Subcutaneous adipose tissue (tissue), 4 donors: ENCODE measurements around the gene BICC1. TPM values are rescaled to one million over a fixed set of nuclear protein-coding genes. Genes with fewer than 3 reads are reported as not detected.

Source experiments
- total RNA-seq, 4 donors: library from RNA; depleted of rRNA; stranded (reverse); fragments of >200 nt; gene quantifications; one replicate each; pipeline ENCODE4 v1.1.0, GENCODE V29; 2016
- TF ChIP-seq, protein P1 (sequence below): fragments of 450-650 bp; IDR thresholded peaks from one replicate; pipeline ENCODE4 v1.5.1; 2016; ENCODE audit warnings: low read depth, mild to moderate bottlenecking, control low read depth, antibody characterized with exemption, moderate library complexity

Gene BICC1
- total RNA-seq, 4 donors from 2014 or later, result 17.9 to 26.0 (median 23.0) TPM

DNA sequence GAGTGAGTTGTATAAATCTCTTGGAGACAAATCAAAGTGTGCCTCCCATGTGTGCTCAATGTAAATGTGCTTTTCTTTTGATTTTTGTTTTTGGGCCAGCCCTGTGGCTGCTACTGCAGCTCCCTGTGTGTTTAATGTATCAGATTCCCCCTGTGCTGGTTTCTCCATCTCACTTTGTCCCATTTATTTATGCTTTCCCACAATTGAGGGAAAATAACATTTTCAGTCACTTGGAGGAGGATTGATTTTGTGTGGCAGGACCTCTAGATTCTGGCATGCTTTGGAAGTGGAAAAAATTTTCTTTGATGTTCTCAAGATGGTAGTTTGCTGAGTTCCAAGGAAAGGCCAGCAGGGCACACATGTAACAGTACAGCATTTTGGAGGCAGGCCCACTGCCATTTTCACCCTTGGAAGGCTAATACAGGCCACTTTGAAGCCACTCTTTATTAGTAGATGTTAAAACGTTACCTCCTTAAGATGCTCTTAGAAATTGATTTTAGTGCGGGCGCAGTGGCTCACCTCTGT is 323.6 kb downstream of the BICC1 start:
- TF ChIP-seq, protein P1, sequence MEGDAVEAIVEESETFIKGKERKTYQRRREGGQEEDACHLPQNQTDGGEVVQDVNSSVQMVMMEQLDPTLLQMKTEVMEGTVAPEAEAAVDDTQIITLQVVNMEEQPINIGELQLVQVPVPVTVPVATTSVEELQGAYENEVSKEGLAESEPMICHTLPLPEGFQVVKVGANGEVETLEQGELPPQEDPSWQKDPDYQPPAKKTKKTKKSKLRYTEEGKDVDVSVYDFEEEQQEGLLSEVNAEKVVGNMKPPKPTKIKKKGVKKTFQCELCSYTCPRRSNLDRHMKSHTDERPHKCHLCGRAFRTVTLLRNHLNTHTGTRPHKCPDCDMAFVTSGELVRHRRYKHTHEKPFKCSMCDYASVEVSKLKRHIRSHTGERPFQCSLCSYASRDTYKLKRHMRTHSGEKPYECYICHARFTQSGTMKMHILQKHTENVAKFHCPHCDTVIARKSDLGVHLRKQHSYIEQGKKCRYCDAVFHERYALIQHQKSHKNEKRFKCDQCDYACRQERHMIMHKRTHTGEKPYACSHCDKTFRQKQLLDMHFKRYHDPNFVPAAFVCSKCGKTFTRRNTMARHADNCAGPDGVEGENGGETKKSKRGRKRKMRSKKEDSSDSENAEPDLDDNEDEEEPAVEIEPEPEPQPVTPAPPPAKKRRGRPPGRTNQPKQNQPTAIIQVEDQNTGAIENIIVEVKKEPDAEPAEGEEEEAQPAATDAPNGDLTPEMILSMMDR, result no peak

GRCh38 chr10:58836991-58837575 is 324.4 kb downstream of the BICC1 start:
- TF ChIP-seq, protein P1, result no peak

- TF ChIP-seq, protein P1, result no peak
Measured at GRCh38 chr10:58837826-58838225, 325.2 kb downstream of the BICC1 start.

GRCh38 chr10:58838561-58839208 is 326.0 kb downstream of the BICC1 start:
- TF ChIP-seq, protein P1, result no peak

DNA sequence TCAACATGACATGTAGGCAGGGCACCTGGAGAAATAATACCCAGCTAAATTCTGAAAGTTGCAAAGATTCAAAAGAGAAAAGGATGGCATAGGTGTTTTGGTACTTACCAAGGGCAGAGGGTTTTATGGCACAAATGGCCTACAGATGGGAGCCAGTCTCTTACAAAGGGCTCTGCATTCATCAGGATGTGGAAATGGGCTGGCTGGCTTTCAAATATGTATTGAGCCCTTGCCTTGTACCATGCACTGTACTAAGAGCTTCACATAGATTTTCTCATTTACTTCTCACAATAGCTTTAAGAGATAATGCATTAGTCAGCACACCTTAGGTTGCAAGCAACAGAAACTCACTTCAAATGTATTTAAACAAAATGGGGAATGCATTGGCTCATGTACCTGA is 327.1 kb downstream of the BICC1 start:
- TF ChIP-seq, protein P1, result no peak

DNA sequence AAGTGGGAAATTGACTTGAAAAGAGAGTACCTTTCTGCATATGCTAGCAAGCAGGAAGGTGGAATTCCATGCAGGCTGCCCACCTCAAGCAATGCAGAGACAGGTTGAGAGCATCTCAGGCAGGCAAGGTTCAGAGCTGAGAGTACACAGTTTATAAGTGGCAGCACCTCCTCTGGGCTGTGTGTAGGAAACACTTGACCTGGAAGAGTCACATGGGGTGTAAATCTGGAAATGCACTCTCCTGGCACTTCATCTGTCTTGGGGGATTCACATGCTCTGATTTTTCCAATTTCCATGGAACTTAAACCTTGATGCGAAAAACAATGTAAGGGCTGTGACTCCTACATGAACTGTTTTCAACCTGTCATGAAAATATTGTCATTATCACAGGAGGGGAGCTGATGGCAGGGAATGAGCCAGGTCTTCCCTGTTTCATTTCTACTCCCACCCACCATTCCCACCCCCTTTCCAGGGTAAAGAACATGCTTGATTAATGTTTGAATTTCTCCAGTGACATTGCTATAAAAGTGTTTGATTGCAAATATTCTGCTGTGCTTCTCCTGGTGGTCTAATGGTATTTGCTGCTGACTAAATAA is 328.3 kb downstream of the BICC1 start:
- TF ChIP-seq, protein P1, result no peak

GRCh38 chr10:58842860-58843376 is 330.2 kb downstream of the BICC1 start:
- TF ChIP-seq, protein P1, result no peak
